Naive B cell (primary cell): Measurements from ENCODE around the gene ISLR2. TPM values are rescaled to one million over a fixed set of nuclear protein-coding genes. Genes with fewer than 3 reads are reported as not detected.

ENCODE experiments used
- ATAC-seq, 2 donors: fragments of 150-1000 bp; cut with Tn5 transposase; 2 replicates each; pipeline ENCODE4 v1.10.0; 2021; ENCODE audit warnings: low read depth in 2 of 2, mild to moderate bottlenecking in 2 of 2, moderate library complexity in 2 of 2
- DNase-seq: peaks from one replicate; pipeline ENCODE4 v3.0.0; 2022
- H3K27ac Mint-ChIP-seq, 6 donors: one replicate each; pipeline ENCODE4 v1.8.0; 2020 to 2022; ENCODE audit warnings: mild to moderate bottlenecking in 6 of 6, mixed read lengths in 6 of 6, moderate library complexity in 5 of 6, inconsistent platforms in 2 of 6
- H3K27me3 Mint-ChIP-seq, 3 donors: one replicate each; pipeline ENCODE4 v1.8.0; 2021 to 2022; ENCODE audit warnings: mixed read lengths in 3 of 3, mild to moderate bottlenecking in 1 of 3
- H3K36me3 Mint-ChIP-seq, 2 donors: one replicate each; pipeline ENCODE4 v1.8.0; 2020 to 2022; ENCODE audit warnings: mixed read lengths in 2 of 2, inconsistent platforms in 1 of 2, mild to moderate bottlenecking in 1 of 2
- H3K4me1 Mint-ChIP-seq, 3 donors: one replicate each; pipeline ENCODE4 v1.8.0; 2020 to 2022; ENCODE audit warnings: mixed read lengths in 3 of 3, inconsistent platforms in 1 of 3, mild to moderate bottlenecking in 1 of 3, moderate library complexity in 1 of 3
- H3K4me3 Mint-ChIP-seq, 8 donors: one replicate each; pipeline ENCODE4 v1.8.0; 2020 to 2022; ENCODE audit warnings: mild to moderate bottlenecking in 8 of 8, mixed read lengths in 8 of 8, moderate library complexity in 8 of 8, inconsistent platforms in 2 of 8
- H3K9me3 Mint-ChIP-seq, 7 donors: one replicate each; pipeline ENCODE4 v1.8.0; 2020 to 2022; ENCODE audit warnings: mixed read lengths in 7 of 7, mild to moderate bottlenecking in 5 of 7, inconsistent platforms in 2 of 7, moderate library complexity in 1 of 7
- polyA plus RNA-seq, 6 donors: library from polyadenylated mRNA; unstranded; fragments of 300-500 nt; fragmentation: Illumina TruSeq; gene quantifications; one replicate each; pipeline ENCODE4 v1.2.3, GENCODE V29; 2021; ENCODE audit warnings: low read depth in 6 of 6

Gene ISLR2
- polyA plus RNA-seq, 6 donors from 2014 or later, result not detected

DNA sequence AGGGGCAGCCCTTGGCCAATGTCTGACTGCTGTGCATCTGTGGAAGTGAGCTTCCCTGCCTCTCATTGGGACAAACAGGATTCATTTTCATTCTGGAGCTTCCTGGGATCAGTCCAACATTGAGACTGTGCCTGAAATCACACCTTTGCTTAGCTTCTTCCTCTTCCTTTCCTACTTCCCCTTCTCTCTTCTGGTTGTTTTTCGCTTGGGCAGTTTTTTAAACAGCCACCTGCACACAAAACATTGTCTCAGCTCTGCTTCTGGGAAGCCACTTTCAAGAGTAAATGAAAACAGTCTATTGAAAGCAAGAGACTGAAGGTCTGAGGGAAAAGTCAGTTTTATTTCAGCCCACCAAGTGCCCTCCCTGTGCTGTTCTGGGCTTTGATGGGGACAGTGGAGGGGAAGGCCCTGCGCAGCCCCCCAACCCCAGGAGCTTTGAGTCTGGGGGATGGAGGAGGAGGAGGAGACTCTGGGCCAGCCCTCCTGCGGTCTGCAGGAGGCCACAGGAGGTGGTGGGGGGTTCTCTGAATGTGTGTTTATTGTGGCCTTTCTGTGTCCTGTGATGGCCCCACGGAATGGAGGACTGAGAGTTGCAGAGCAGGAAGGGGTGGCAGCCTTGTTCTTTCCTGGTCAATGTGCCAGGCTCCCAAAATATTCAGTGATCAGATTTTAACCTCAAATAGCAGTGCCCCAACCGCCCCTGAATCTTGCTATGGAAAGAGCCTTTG lies 7.8 kb upstream of the ISLR2 start:
- H3K4me3 Mint-ChIP-seq, result peak overlapping the region in 7 of 8 donors; percentile 17 to 88 (median 77)
- peaks cover 39 to 63% (median 46%) of the 10 kb centered on the region in 3 donors for H3K4me1 Mint-ChIP-seq
- peak overlapping the region; percentile 0 to 87 (median 38) for H3K27ac Mint-ChIP-seq
- ATAC-seq (peak; percentile 80 to 86), DNase-seq (no peak)
- H3K27me3 Mint-ChIP-seq, result peaks cover 5 to 18% (median 9%) of the 10 kb centered on the region in 3 donors
- peaks cover 4 to 10% (median 7%) of the 10 kb centered on the region in 7 donors for H3K9me3 Mint-ChIP-seq
- H3K36me3 Mint-ChIP-seq, result no peaks in the 10 kb centered on the region

- Mint-ChIP-seq H3K27ac (peak overlapping the region in 3 of 6 donors; percentile 0 to 76 (median 27)), H3K27me3 (peaks cover 5 to 14% (median 14%) of the 10 kb centered on the region in 3 donors), H3K9me3 (peaks cover 0 to 5% (median 5%) of the 10 kb centered on the region in 7 donors), H3K36me3 (no peaks in the 10 kb centered on the region), H3K4me3 (peak overlapping the region in 7 of 8 donors; percentile 17 to 88 (median 77)), H3K4me1 (peaks cover 43 to 68% (median 51%) of the 10 kb centered on the region in 3 donors)
- DNase-seq (no peak), ATAC-seq (no peak)
Observed at GRCh38 chr15:74123131-74123429, 7.3 kb upstream of the ISLR2 start.

DNA sequence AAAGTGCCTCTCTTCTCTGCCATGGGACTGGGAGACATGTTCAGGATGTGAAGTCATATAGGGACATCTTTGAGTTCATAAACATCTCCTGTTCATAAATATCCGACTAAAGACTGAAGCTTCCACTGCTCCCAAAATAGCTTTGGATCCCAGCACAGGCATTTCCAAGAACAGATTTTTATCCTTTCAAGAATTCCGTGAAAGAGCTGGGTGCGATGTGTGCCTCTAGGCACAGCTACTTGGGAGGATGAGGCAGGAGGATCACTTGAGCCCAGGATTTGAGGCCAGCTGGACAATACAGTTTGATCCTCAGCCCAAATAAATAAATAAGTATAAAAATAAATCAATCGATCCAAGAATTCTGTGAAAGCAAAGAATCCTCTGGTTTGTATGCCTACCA lies 6.7 kb upstream of the ISLR2 start:
- Mint-ChIP-seq H3K4me1 (peaks cover 43 to 72% (median 57%) of the 10 kb centered on the region in 3 donors), H3K4me3 (peak overlapping the region in 5 of 8 donors; percentile 17 to 88 (median 79)), H3K9me3 (peaks cover 0 to 2% (median 0%) of the 10 kb centered on the region in 7 donors), H3K27ac (peak overlapping the region in 1 of 6 donors; percentile 49), H3K36me3 (no peaks in the 10 kb centered on the region), H3K27me3 (peaks cover 7 to 20% (median 19%) of the 10 kb centered on the region in 3 donors)
- DNase-seq (no peak), ATAC-seq (no peak)

GRCh38 chr15:74124196-74124595 lies 6.2 kb upstream of the ISLR2 start:
- Mint-ChIP-seq H3K27ac (no peak overlapping the region), H3K27me3 (peaks cover 13 to 25% (median 24%) of the 10 kb centered on the region in 3 donors), H3K4me3 (peak overlapping the region in 5 of 8 donors; percentile 32 to 81 (median 61)), H3K36me3 (no peaks in the 10 kb centered on the region), H3K4me1 (peaks cover 48 to 77% (median 62%) of the 10 kb centered on the region in 3 donors), H3K9me3 (peaks cover 0 to 2% (median 0%) of the 10 kb centered on the region in 7 donors)
- DNase-seq (no peak), ATAC-seq (no peak)

GRCh38 chr15:74124759-74125158 lies 5.6 kb upstream of the ISLR2 start:
- Mint-ChIP-seq H3K36me3 (no peaks in the 10 kb centered on the region), H3K4me1 (peaks cover 53 to 83% (median 68%) of the 10 kb centered on the region in 3 donors), H3K9me3 (peaks cover 0 to 2% (median 0%) of the 10 kb centered on the region in 7 donors), H3K27me3 (peaks cover 18 to 31% (median 30%) of the 10 kb centered on the region in 3 donors), H3K4me3 (peak overlapping the region in 1 of 8 donors; percentile 62), H3K27ac (no peak overlapping the region)
- ATAC-seq (no peak), DNase-seq (no peak)

- peak overlapping the region in 7 of 8 donors; percentile 35 to 86 (median 80) for H3K4me3 Mint-ChIP-seq
- peak overlapping the region in 1 of 6 donors; percentile 26 for H3K27ac Mint-ChIP-seq
- ATAC-seq (peak; percentile 82 to 84), DNase-seq (peak; percentile 75)
- peaks cover 43 to 57% (median 57%) of the 10 kb centered on the region in 3 donors for H3K27me3 Mint-ChIP-seq
- peaks cover 0 to 7% of the 10 kb centered on the region in 2 donors for H3K36me3 Mint-ChIP-seq
- H3K4me1 Mint-ChIP-seq, result peaks cover 54 to 78% (median 72%) of the 10 kb centered on the region in 3 donors
- H3K9me3 Mint-ChIP-seq, result peaks cover 0 to 7% (median 4%) of the 10 kb centered on the region in 7 donors
Observed at GRCh38 chr15:74127255-74127953, 3.0 kb upstream of the ISLR2 start.

DNA sequence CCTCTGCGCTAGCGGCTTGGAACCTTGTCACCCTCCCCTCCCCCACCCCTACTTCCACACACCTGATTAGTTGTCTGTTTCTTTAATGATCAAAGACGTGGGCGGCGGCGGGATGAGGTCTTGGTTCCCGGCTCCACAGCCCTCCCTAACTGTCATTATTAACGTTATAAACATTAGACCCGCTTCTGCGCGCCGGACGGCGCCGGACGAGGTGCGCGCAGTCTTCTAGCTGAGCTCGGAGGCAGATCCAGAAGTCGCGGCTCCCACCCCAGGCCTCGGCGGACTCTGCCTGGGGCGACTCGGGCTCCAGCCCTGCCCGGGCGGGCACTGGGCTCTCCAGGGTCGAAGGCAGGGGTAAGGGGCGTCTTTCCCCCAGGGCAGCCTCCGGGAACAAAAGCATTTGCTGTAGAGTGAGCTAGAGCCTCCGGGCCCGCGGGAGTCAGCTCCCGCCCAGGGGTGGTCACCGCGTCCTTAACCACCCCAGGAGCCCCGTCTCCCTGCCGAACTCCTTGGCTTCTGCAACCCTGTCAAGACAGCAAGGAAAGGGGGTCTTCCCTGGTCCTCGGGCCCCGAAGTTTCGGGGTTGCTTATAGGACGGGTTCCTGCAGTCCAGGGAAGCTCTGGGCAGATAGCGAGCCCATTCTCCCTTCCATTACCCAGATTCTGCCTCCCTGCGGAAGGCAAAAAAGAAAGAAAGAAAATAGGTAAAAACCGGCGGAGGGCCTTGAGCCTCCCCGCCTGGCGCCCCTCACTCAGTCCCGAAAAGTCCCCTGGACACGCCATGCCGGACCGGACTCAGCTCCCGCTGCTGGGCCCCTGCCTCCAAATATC lies 2.2 kb upstream of the ISLR2 start:
- Mint-ChIP-seq H3K4me1 (peaks cover 46 to 75% (median 70%) of the 10 kb centered on the region in 3 donors), H3K4me3 (peak overlapping the region; percentile 71 to 89 (median 80)), H3K36me3 (peaks cover 0 to 7% of the 10 kb centered on the region in 2 donors), H3K9me3 (peaks cover 0 to 8% (median 6%) of the 10 kb centered on the region in 7 donors), H3K27me3 (peaks cover 48 to 64% (median 58%) of the 10 kb centered on the region in 3 donors), H3K27ac (peak overlapping the region in 3 of 6 donors; percentile 51 to 76 (median 57))
- ATAC-seq, result peak; percentile 16 to 22
- no peak for DNase-seq

DNA sequence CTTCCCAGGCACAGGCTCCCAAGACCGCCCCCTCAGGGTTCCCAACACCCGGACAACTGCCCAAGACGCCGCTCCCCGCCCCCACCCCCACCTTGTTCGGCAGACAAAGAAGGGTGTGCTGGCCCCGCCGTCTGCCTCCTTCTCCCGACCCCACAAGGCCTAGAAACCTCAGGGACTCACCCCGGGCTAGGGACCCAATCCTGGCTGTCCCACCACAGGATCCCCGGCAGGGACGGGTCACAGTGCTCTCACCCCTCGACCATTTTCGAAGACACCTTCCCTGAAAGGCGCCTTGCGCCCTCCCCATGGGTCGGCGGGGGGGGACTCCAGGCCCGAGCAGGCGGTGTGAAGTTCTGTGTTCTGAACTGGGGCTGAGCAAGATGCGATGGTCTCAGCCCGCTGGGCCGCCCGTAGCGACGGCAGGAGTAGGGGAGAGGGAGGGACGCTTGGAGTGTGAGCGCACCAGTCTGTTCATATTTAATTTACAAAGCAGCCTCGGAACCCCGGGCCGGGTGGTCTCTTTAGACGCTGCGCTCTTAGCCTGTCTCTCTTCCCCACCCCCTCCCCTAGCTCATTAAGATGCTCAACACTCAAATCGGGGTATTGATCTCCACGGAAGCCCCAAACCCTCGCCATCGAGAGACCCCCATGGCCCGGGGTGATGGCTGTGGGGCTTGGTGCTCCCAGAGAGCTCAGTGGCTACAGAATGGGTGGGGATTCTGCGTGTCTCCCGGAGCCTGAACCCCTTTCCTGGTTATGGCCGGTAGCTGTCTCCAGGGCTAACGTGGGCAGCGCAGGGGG lies 1.4 kb upstream of the ISLR2 start:
- DNase-seq (no peak), ATAC-seq (no peak)
- Mint-ChIP-seq H3K36me3 (peaks cover 0 to 7% of the 10 kb centered on the region in 2 donors), H3K27me3 (peaks cover 48 to 70% (median 58%) of the 10 kb centered on the region in 3 donors), H3K4me1 (peaks cover 39 to 67% (median 64%) of the 10 kb centered on the region in 3 donors), H3K27ac (peak overlapping the region in 5 of 6 donors; percentile 38 to 95 (median 73)), H3K4me3 (peak overlapping the region; percentile 64 to 89 (median 79)), H3K9me3 (peaks cover 0 to 8% (median 6%) of the 10 kb centered on the region in 7 donors)

DNA sequence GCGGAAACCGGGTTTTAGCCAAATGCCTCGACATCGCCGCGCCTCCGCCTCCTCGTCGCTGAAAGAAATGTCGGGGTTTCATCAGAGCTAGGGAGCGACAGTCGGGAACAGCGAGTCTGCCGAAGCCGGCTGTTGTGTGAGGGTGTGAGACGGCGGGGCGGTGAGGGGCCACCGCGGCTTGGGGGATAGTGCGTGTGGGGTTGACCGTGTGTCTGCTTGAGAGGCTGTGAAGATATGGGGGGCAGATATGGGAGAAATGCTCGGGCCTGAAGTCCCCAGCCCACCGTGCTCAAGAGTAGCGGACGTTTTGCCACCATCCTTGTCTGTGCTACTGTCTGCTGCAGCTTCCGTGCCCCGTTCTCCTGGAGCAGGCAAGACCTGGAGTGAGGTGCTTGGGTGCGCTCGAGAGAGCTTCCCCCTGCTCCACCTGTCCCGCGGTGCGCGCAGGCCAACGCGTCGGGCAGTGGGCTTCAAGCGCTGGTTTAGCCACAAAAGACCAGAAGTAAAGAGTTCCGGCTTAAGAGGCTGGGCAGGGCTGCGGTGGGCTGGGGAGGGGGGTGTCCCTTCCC lies 716 bp upstream of the ISLR2 start:
- H3K27ac Mint-ChIP-seq, result peak overlapping the region in 3 of 6 donors; percentile 73 to 95 (median 82)
- H3K27me3 Mint-ChIP-seq, result peaks cover 52 to 75% (median 63%) of the 10 kb centered on the region in 3 donors
- H3K4me1 Mint-ChIP-seq, result peaks cover 39 to 64% (median 63%) of the 10 kb centered on the region in 3 donors
- ATAC-seq (no peak), DNase-seq (no peak)
- peaks cover 0 to 8% (median 7%) of the 10 kb centered on the region in 7 donors for H3K9me3 Mint-ChIP-seq
- H3K36me3 Mint-ChIP-seq, result peaks cover 0 to 7% of the 10 kb centered on the region in 2 donors
- H3K4me3 Mint-ChIP-seq, result peak overlapping the region; percentile 46 to 89 (median 79)

DNA sequence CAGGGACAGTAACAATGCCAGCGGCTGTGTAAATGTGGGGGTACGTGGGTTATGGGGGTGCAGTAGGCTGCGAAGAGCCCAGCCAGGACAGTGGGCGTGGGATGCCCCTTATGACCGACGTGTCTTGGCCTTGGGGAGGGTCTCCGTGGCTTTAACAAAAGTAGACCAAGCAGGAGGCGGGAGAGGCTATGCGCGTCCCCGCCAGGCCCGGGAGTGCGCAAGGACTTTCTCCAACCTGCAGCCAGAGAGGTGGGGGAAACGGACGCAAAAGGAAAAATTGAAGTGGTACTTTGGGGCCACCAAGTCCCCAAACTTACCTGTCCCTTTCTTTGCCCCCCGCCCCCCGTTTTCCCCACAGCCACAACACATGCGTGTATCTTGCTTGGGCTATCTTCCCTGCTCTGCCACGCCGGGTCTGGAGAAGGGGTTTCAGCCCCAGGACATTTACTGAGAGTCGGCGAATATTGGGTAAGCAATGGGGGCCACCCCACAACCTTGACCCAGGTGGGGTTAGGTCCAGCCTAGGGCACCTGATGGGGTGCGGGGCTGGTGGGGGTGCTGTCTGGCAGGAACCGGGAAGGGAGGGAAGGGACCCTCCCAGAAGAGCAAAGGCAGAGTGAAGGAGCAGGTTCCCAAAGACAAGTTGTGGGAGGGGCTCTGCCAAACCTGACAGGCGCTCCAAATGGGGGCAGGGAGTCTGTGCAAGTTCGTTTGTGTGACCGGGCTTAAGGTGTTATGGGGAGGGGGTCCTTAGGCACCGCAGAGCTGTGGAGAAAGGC lies 652 bp downstream of the ISLR2 start:
- DNase-seq (no peak), ATAC-seq (no peak)
- Mint-ChIP-seq H3K4me3 (peak overlapping the region in 7 of 8 donors; percentile 49 to 85 (median 77)), H3K27ac (peak overlapping the region in 4 of 6 donors; percentile 82 to 99 (median 94)), H3K9me3 (peaks cover 0 to 12% (median 7%) of the 10 kb centered on the region in 7 donors), H3K27me3 (peaks cover 57 to 89% (median 70%) of the 10 kb centered on the region in 3 donors), H3K4me1 (peaks cover 45 to 73% (median 67%) of the 10 kb centered on the region in 3 donors), H3K36me3 (peaks cover 0 to 7% of the 10 kb centered on the region in 2 donors)
